Measurements from ENCODE around the gene PPP2R5E.
"Not testable (repeated sequence)": the region's sequence is repeated elsewhere in the genome, so short reads cannot be mapped to it uniquely, and the experiment has no call there.

PPP2R5E gene

DNA sequence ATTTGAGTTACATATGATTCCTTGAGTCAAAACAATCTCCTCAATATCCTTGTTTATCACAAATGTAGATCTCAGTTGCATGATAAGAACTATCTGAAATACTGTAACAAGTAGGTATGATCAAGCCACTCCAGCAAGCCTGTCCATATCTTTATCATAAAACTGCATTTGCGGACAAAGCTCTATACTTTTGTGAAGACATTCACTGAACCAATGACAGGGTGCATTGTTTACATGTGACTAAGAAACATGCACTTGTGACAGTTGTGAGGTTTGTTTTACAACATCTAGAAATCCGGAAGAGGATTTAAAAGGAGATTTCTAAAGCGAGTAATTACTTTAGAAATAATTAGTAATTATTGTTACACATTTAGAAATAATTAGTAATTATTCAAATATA, 111.7 kb downstream of the PPP2R5E start:
- no peak for DNase-seq

- no peak for DNase-seq
These were observed 114.7 kb downstream of the PPP2R5E start for GRCh38 chr14:63428486-63428885.

DNA sequence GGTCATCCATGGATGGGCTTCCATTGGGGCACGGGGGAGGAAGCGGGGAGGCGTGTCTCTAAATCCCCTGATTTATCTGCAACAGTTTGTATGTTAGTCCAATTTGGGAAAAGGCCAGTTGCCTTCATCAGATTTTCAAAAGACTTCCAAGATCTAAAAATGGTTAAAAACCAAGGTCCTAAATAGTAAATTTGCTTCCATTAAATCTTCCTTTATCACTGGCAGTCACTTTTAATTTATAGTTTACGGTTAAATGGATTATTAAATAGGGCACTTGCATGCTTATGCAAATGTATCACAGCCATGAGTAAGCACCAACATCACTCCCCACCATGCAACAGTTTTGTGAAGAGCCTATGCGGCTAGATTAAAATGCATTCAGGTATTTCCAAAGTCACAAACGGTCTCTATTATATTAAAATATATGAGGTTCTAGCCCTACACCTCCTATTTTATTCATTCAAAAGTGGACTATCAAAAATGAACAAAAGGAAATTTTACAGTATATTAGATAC, 116.3 kb downstream of the PPP2R5E start:
- no peak for DNase-seq

DNA sequence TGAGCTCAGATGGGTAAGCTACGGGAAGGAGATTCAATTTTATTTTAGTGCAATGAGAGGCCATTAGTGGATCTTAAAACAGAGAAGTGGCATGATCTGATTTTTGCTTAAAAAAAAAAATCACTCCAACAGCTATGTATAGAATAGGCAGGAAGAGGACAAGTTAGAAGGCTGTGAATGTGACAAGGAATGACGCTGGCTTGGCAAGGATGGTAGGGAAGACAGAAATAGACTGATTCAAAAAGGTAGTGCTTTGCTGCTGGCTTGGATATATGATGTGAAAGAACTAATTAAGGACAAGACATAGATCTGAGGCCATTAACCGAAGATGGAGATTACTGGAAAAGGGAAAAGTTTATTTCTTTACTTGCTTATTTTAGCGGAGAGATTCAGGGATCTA, 119.3 kb downstream of the PPP2R5E start:
- no peak for DNase-seq

GRCh38 chr14:63423381-63423780, 119.8 kb downstream of the PPP2R5E start:
- no peak for DNase-seq

GRCh38 chr14:63421919-63422318, 121.3 kb downstream of the PPP2R5E start:
- no peak for DNase-seq

DNA sequence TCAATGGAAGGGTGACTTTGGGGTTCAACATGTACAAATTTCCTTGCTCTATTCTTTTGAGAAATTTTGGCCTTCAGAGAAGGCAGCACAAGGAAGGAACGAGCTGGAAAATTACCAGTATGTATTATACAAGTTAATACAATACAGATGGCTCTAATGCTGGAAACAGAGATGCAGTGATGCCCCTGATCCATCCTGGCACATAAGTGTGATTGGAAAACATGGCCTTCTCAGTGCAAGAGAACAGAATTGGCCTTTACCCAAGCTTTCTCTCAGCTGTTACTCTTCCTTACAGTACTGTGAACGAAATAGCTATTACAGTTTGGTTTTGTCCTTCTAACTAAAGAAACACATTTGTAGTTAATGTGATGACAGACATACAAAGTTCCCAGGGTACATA, 122.0 kb downstream of the PPP2R5E start:
- DNase-seq, result no peak

DNA sequence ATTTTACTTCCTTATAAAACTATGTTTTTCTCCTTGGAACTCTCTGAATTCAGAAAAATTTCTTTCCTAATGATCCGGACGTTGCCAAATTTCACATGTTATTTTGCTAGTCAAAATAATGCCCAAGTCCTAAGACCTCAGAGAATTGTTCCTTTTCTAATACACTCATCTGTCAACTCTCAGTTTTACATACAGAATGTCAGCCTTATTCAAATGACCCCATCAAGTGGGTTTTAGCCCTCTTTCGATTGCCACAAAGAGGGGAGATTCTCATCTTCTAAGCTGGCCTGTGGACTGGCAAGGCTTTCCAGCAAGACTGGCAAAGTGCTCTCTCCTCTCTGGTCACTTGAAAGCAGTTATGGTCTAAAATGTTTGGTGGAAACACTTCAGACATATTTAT, 125.2 kb downstream of the PPP2R5E start:
- DNase-seq, result no peak

DNA sequence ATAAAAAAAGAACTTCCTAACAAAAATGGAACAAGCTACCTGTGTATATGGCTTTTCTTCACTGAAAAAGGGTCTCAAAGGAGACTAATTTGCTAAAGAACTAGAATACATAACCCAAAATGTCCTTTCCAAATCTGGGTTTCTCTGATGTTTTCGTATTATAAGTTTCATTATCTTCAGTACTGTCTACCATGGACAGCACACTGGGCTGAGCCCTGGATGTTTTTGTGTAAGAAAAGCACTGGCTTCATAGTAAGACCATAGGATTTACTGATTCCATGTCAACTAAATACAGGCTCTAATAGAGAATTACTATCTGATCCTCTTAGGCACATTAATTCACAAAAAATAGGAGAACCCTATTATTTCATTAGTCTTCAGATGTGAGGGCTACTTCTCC, 130.2 kb downstream of the PPP2R5E start:
- no peak for DNase-seq

DNA sequence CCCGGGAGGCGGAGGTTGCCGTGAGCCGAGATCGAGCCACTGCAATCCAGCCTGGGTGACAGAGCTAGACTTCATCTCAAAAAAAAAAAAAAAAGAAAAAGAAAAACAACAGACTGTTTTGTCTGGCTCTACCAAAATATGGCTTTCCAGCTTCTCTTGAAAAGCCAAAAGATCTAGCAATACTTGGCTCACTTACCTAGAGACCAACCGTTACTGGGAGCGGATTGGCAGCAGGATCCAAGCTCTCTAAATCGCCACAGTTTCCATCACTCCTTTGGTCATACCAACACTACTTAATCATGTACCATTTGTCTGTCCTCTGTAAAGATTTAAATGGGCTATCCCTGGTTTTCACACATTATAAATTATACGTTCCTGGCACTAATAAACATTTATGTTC, 136.8 kb downstream of the PPP2R5E start:
- DNase-seq, result no peak

DNA sequence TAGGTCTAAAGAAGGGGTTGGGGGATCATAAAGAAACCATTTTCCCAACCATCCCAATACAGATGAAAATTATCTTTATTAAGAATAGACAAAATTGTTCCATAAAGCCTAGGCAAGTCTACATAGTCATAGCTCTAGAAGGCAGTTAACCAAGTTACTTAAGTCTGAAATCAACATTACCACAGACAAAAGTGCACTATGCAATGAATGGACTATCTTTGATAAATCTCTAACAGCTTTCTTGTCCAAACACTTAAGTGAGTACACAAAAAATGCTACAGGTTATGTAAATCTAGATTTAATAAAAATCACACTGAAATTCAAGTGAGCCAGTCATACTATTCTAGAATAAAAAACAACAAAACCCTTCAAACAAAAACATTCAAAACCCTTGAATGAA, 137.5 kb downstream of the PPP2R5E start:
- no peak for DNase-seq

GRCh38 chr14:63404906-63405305, 138.3 kb downstream of the PPP2R5E start:
- no peak for DNase-seq

- DNase-seq, result no peak
These were observed 141.5 kb downstream of the PPP2R5E start for GRCh38 chr14:63401646-63402045.

DNA sequence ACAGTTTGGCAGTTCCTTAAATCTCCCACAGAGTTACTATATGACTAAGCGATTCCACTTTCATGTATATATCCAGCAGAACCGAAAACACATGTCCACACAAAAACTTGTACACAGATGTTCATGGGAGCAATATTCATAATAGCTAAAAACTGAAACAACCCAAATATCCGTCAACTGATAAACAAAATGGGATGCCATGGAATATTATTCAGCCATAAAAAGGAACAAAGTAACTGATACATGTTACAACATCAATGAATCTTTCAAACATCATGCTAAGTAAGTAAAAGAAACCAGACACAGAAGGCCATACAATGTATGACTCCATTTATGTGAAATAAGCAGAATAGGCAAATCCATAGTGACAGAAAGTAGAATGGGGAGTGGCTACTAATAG, 144.2 kb downstream of the PPP2R5E start:
- no peak for DNase-seq

- no peak for DNase-seq
These were observed 148.3 kb downstream of the PPP2R5E start for GRCh38 chr14:63394841-63395240.

GRCh38 chr14:63394432-63394831, 148.7 kb downstream of the PPP2R5E start:
- DNase-seq, result no peak

GRCh38 chr14:63393012-63393411, 150.2 kb downstream of the PPP2R5E start:
- DNase-seq, result no peak

DNA sequence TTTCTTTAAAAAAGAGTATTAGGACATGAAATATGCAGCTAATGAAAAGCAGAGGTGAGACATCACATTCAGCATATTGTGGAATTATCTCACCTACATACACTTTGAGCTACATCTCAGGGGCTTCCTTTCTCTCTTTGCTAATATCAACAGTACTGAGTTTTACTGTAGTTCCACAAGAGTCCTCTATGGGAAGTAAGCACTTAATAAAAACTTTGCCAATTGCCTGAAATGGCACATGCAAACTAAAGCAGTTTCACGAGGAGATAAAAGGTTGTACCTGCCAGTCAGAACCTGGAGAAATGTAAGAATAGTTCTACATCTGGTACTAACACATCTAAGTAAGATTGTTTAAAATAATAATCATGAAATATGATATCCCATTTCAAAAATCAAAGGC, 150.9 kb downstream of the PPP2R5E start:
- no peak for DNase-seq

- peak; percentile 1 to 20 for DNase-seq
These were observed 154.3 kb downstream of the PPP2R5E start for GRCh38 chr14:63388766-63389431.

GRCh38 chr14:63387711-63388110, 155.5 kb downstream of the PPP2R5E start:
- no peak for DNase-seq

DNA sequence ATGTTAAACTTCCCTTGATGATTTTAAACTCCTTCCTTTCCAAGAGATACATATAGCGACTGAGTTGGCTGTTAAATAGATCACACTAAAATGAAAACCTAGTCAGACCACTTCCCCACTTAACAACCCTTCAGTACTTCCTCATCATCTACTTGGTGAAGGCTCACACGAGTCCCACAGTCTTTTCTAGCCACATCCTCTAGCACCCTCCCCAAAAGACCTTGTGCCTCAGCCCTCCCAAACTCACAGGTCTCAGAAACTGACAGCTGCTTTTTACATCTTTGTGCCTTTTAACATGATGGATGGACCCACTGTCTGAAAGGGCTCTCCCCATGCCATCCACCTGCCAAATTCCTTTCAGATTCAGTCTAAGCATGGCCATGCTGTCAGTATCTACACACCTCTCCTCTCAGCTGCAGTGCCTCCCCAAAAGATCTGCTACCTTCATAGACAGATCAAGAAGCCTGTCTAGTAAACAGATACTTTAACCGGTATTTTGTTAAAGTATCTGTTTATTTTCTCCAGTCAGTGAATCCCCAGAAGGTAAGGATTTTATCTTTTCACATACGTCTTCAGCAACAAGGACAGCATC, 159.3 kb downstream of the PPP2R5E start:
- DNase-seq, result no peak

DNA sequence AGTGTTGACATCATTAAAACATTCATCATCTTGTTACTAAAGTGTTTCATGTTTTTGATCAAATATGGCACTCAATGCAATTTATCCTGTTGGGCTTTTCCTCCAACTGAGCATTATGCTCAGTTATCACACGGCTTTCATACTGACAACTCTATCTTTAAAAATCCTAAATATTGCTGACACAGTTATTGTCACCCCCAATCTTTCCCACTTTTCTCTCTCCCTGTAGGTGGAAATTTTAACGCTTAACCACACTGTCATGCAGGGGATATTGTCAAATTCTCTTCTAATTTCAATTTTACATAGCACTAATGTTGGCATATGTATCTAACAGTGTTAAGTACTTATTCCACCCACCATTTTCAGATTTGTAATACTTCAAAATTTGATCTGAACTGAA, 164.7 kb downstream of the PPP2R5E start:
- DNase-seq, result no peak

DNA sequence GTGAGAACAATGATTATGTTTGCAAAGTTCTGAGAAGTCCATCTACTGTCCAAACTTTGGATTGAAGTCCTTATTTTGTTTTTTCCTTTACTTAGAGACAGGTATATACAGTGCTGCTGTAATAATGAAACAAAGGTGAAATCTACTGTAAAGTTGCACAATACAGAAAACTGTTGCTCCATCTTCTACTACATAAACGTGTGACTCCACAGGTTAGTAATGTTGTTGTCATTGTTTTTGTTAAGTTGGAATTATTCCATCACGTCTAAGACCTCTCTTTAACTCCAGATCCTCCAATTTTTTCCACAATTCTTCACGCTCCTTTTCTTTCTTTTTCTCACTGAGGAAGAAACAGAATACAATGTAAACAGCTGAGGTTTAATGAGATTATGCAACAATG, 167.4 kb downstream of the PPP2R5E start:
- DNase-seq, result no peak

- not testable (repeated sequence) for DNase-seq
These were observed 171.6 kb downstream of the PPP2R5E start for GRCh38 chr14:63371613-63372012.

DNA sequence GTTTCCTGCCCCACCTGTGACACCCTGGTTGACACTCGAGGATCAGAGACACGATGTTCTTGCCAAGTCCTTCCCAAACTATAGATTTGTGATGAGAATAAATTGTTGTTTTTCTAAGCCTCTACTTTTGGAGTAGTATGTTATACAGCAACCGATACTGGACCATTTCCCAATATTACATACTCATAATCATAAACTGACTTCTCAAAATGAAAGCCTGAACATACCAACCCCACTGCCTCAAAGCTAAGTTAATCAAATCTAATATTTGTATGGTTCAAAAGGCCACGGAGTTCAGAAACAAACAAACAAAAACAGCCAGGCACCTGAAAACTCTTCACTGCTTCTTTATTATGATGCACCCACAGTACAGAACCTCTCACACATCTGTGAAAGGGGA, 172.1 kb downstream of the PPP2R5E start:
- no peak for DNase-seq

Measured in SHP77 (cell line).